ENCODE measurements around the gene CAB39.

Gene CAB39

GRCh38 chr2:230863442-230864121 is 150.9 kb downstream of the CAB39 start:
- DNase-seq (ENCODE audit: low spot score) = no peak

GRCh38 chr2:230864122-230864604 is 151.5 kb downstream of the CAB39 start:
- DNase-seq (ENCODE audit: low spot score) = no peak

GRCh38 chr2:230864605-230865306 is 152.1 kb downstream of the CAB39 start, which contains the start of gene ITM2C:
Gene ITM2C (plus strand): TSS chr2:230864942. CDS start chr2:230865026, 84 bp downstream.
- DNase-seq (ENCODE audit: low spot score) = peak; percentile 88

GRCh38 chr2:230865307-230865765 is 152.7 kb downstream of the CAB39 start:
- no peak for DNase-seq (ENCODE audit: low spot score)

GRCh38 chr2:230865766-230866755 is 153.4 kb downstream of the CAB39 start:
- DNase-seq (ENCODE audit: low spot score) = no peak

- DNase-seq (ENCODE audit: low spot score) = peak; percentile 11
Observed at GRCh38 chr2:230866756-230867523, 154.3 kb downstream of the CAB39 start.

- no peak for DNase-seq (ENCODE audit: low spot score)
Observed at GRCh38 chr2:230868161-230868946, 155.7 kb downstream of the CAB39 start.

- DNase-seq (ENCODE audit: low spot score) = no peak
Observed at GRCh38 chr2:230868947-230869913, 156.6 kb downstream of the CAB39 start.

- no peak for DNase-seq (ENCODE audit: low spot score)
Observed at GRCh38 chr2:230869914-230870543, 157.4 kb downstream of the CAB39 start.

Measured in RKO (cell line).